MM.1S (cell line): Measurements from ENCODE around the gene FARS2.

Source experiments
- CTCF ChIP-seq: fragments of 300-600 bp; sonication (generic); IDR thresholded peaks from 2 replicates; pipeline ENCODE4 v1.5.1; 2016; ENCODE audit warnings: antibody characterized with exemption, low read length, mixed read lengths
- EZH2 ChIP-seq: fragments of 300-600 bp; sonication (generic); optimal IDR thresholded peaks from 2 replicates; pipeline ENCODE3; 2017; ENCODE audit warnings: low read depth, mild to moderate bottlenecking, antibody characterized with exemption, low read length, mixed read lengths
- EZH2phosphoT487 ChIP-seq: fragments of 300-600 bp; sonication (generic); IDR thresholded peaks from 2 replicates; pipeline ENCODE4 v1.6.1; 2018; ENCODE audit warnings: antibody characterized with exemption, low read length

GRCh38 chr6:5749651-5750215 lies 488.4 kb downstream of the FARS2 start:
- TF ChIP-seq CTCF (no peak), EZH2 (no peak), EZH2phosphoT487 (no peak)
